Skeletal muscle tissue (tissue), 2 donors: ENCODE data around the gene HM13. TPM values are rescaled to one million over a fixed set of nuclear protein-coding genes. Genes with fewer than 3 reads are reported as not detected.

Experiments
- small RNA-seq: library from RNA; depleted of rRNA; stranded (forward); fragments of <200 nt; gene quantifications from one replicate; pipeline ENCODE3, GENCODE V24; 2014
- total RNA-seq: library from RNA; depleted of rRNA; stranded (reverse); fragments of >200 nt; gene quantifications from one replicate; pipeline ENCODE4 v1.2.3, GENCODE V29; 2014

The HM13 gene
- total RNA-seq, 1 donor from 2014 or later: 30.8 TPM

Small RNA genes lying within 50 kb of the gene (small RNA-seq; reads per million reads assigned to genes)
- not detected for gene MIR3193

Other genes starting within 250 kb of the HM13 start
- not detected for gene DEFB116, start 205.9 kb upstream of the HM13 start, total RNA-seq
- gene DEFB118, start 145.8 kb upstream of the HM13 start, total RNA-seq: not detected
- gene DEFB119, start 123.9 kb upstream of the HM13 start, total RNA-seq: not detected
- not detected for gene DEFB121, start 108.2 kb upstream of the HM13 start, total RNA-seq
- gene DEFB123, start 73.8 kb upstream of the HM13 start, total RNA-seq: not detected
- gene DEFB124, start 39.3 kb upstream of the HM13 start, total RNA-seq: not detected
- 4.7 TPM for gene REM1, start 39.2 kb upstream of the HM13 start, total RNA-seq
- gene ID1, start 90.8 kb downstream of the HM13 start, total RNA-seq: 136 TPM
- gene COX4I2, start 123.5 kb downstream of the HM13 start, total RNA-seq: 16.2 TPM
- 44.9 TPM for gene BCL2L1, start 208.4 kb downstream of the HM13 start, total RNA-seq
- gene TPX2, start 224.8 kb downstream of the HM13 start, total RNA-seq: 8.4 TPM